Bone marrow (tissue), 2 donors: ENCODE measurements around the gene ZFAND6.
"Not testable (repeated sequence)": the region's sequence is repeated elsewhere in the genome, so short reads cannot be mapped to it uniquely, and the experiment has no call there.

Experiments used
- DNase-seq, 2 donors: peaks; one replicate each; lab custom pipeline; 2025; lab: John Stamatoyannopoulos, UW

Gene ZFAND6

GRCh38 chr15:80058851-80059785 is at the start of gene ZFAND6:
ZFAND6 (plus strand) TSS chr15:80059676; CDS start chr15:80120345, 60,669 bp downstream.
- peak; percentile 82 to 85 for DNase-seq

- no peak for DNase-seq
Observed at GRCh38 chr15:80010131-80010673, 49.3 kb upstream of the ZFAND6 start.

- not testable (repeated sequence) for DNase-seq
Observed at GRCh38 chr15:80011041-80011523, 48.4 kb upstream of the ZFAND6 start.

GRCh38 chr15:80011596-80011995 is 47.9 kb upstream of the ZFAND6 start:
- DNase-seq: no peak

- DNase-seq: no peak
Observed at GRCh38 chr15:80012060-80012726, 47.3 kb upstream of the ZFAND6 start.

- not testable (repeated sequence) for DNase-seq
Observed at GRCh38 chr15:80014186-80014585, 45.3 kb upstream of the ZFAND6 start.

- no peak for DNase-seq
Observed at GRCh38 chr15:80015156-80015555, 44.3 kb upstream of the ZFAND6 start.

GRCh38 chr15:80016506-80016905 is 43.0 kb upstream of the ZFAND6 start:
- DNase-seq: not testable (repeated sequence)

GRCh38 chr15:80017139-80017538 is 42.3 kb upstream of the ZFAND6 start:
- not testable (repeated sequence) for DNase-seq

- no peak for DNase-seq
Observed at GRCh38 chr15:80019168-80019745, 40.2 kb upstream of the ZFAND6 start.

GRCh38 chr15:80020149-80020548 is 39.3 kb upstream of the ZFAND6 start:
- not testable (repeated sequence) for DNase-seq

GRCh38 chr15:80020731-80021130 is 38.7 kb upstream of the ZFAND6 start:
- no peak for DNase-seq

- no peak for DNase-seq
Observed at GRCh38 chr15:80026310-80026709, 33.2 kb upstream of the ZFAND6 start.

GRCh38 chr15:80026754-80027153 is 32.7 kb upstream of the ZFAND6 start:
- no peak for DNase-seq

- no peak for DNase-seq
Observed at GRCh38 chr15:80028937-80029336, 30.5 kb upstream of the ZFAND6 start.

GRCh38 chr15:80031841-80032240 is 27.6 kb upstream of the ZFAND6 start:
- DNase-seq: no peak

GRCh38 chr15:80034629-80035028 is 24.8 kb upstream of the ZFAND6 start:
- no peak for DNase-seq

GRCh38 chr15:80036071-80036470 is 23.4 kb upstream of the ZFAND6 start:
- DNase-seq: no peak

GRCh38 chr15:80041494-80042253 is 17.8 kb upstream of the ZFAND6 start:
- DNase-seq: no peak

- no peak for DNase-seq
Observed at GRCh38 chr15:80042568-80042967, 16.9 kb upstream of the ZFAND6 start.

- not testable (repeated sequence) for DNase-seq
Observed at GRCh38 chr15:80045219-80045618, 14.3 kb upstream of the ZFAND6 start.
